Measurements from ENCODE around the gene OSTM1.

The OSTM1 gene

GRCh38 chr6:108078191-108078590, 3.6 kb upstream of the OSTM1 start:
- DNase-seq (ENCODE audit: insufficient read length, low spot score) (no peak), FAIRE-seq (no peak)
- TF ChIP-seq, protein P1, sequence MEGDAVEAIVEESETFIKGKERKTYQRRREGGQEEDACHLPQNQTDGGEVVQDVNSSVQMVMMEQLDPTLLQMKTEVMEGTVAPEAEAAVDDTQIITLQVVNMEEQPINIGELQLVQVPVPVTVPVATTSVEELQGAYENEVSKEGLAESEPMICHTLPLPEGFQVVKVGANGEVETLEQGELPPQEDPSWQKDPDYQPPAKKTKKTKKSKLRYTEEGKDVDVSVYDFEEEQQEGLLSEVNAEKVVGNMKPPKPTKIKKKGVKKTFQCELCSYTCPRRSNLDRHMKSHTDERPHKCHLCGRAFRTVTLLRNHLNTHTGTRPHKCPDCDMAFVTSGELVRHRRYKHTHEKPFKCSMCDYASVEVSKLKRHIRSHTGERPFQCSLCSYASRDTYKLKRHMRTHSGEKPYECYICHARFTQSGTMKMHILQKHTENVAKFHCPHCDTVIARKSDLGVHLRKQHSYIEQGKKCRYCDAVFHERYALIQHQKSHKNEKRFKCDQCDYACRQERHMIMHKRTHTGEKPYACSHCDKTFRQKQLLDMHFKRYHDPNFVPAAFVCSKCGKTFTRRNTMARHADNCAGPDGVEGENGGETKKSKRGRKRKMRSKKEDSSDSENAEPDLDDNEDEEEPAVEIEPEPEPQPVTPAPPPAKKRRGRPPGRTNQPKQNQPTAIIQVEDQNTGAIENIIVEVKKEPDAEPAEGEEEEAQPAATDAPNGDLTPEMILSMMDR (IDR thresholded peaks at IDR 0.05; ENCODE audit: insufficient read depth, missing control alignments) = no peak

DNA sequence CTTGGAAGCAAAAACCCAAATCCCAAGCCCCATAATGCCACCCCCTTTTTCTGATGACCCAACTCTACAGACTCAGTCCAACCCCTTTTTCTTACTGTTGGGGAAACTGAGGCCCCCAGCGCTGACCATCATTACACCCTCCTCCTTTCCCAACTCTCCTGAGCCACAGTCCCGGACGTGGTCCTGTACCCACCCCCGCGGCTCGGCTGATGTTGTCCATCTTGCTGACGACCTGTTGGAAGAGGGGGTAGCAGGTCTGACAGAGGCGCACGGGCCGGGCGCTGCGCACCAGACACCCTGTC, 533 bp downstream of the OSTM1 start:
- TF ChIP-seq, protein P1 (IDR thresholded peaks at IDR 0.05; ENCODE audit: insufficient read depth, missing control alignments) = no peak
- DNase-seq (ENCODE audit: insufficient read length, low spot score) = no peak
- no peak for FAIRE-seq

- FAIRE-seq (no peak), DNase-seq (ENCODE audit: insufficient read length, low spot score) (no peak)
- TF ChIP-seq, protein P1 (IDR thresholded peaks at IDR 0.05; ENCODE audit: insufficient read depth, missing control alignments) = no peak
Observed at GRCh38 chr6:108071736-108072276, 2.7 kb downstream of the OSTM1 start.

DNA sequence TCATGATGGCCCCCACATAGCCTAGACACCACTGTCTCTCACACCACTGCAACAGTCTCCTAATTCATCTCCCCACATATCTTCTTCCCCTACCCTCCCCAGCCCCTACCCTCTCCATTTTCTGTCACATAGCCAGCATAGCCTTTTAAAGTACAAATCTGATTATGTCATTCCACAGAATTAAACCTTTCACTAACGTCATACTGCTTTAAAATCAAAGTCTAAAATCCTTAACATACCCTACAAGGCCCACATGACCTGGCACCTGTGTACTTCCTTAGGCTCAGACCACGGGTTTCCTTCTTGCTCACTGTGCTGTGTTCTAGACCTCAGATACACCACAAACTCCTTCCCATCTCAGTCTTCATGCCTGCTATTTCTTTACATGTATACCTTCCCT, 5.9 kb downstream of the OSTM1 start:
- TF ChIP-seq, protein P1 (IDR thresholded peaks at IDR 0.05; ENCODE audit: insufficient read depth, missing control alignments) = no peak
- no peak for FAIRE-seq
- DNase-seq (ENCODE audit: insufficient read length, low spot score) = no peak

- TF ChIP-seq, protein P1 (IDR thresholded peaks at IDR 0.05; ENCODE audit: insufficient read depth, missing control alignments) = no peak
- no peak for DNase-seq (ENCODE audit: insufficient read length, low spot score)
- no peak for FAIRE-seq
Observed at GRCh38 chr6:108068182-108068581, 6.4 kb downstream of the OSTM1 start.

DNA sequence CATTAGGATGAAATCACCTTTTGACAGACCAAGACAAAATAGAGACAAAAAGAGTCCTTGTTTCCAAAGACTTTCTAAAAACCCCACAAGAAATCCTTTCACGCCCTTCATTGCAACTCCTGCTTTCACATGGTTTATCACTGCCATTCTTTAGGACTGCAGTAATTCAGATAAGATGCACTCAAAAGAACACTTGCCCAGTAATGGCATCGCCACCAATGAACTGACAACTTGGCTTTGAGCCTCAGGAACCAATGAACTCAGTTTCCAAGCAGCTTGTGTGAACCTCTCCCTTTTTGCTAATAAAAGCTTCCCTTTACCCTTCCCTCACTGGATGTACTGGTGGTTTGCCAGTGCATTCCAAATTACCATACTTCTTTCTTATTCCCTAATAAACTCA, 21.8 kb downstream of the OSTM1 start:
- TF ChIP-seq, protein P1 (IDR thresholded peaks at IDR 0.05; ENCODE audit: insufficient read depth, missing control alignments) = no peak
- FAIRE-seq = no peak
- no peak for DNase-seq (ENCODE audit: insufficient read length, low spot score)

- FAIRE-seq = no peak
- no peak for DNase-seq (ENCODE audit: insufficient read length, low spot score)
- TF ChIP-seq, protein P1 (IDR thresholded peaks at IDR 0.05; ENCODE audit: insufficient read depth, missing control alignments) = no peak
Observed at GRCh38 chr6:108051481-108051880, 23.1 kb downstream of the OSTM1 start.

All from D721Med (cell line).